Measurements from ENCODE around the gene DDX4.
"Not testable (repeated sequence)": the region's sequence is repeated elsewhere in the genome, so short reads cannot be mapped to it uniquely, and the experiment has no call there.

Gene DDX4

DNA sequence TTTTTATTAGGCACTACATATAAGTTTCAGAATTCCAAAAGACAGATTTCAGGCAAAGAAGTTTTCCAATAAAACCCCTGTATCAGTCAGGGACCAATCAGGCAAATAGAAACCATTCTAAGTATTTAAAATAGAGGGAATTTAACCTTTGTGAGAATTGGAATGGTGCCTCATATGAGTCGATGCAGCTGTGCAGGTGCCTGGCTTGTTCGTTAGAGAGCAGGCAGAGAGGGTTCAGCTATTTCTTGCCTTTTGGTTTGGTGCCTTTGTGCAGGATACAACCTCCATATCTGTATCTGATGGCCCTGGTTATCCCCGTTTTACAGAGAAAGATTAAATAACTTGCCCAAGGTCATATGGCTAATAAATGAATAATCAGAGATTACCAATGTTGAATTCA lies 6.0 kb upstream of the DDX4 start:
- DNase-seq, result no peak

DNA sequence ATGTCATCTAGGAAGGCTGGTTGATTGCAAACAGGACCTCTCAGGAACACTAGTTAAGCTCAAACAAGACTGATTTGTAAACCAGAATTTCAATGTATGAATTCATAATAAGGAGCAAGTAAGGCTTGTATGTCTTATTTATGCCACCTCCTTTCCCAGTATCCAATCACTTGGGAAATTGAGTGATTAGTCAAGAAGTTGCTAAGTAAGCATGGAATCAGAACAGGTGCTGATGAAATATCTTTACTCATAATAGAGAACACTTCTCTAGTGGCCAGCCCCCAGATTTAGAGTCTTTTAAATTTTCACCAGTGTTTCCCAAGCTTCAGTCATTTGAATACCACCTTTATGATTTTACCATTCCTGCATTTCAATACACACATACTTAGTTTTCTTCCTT lies 5.3 kb upstream of the DDX4 start:
- DNase-seq, result no peak

- no peak for DNase-seq
Observed at GRCh38 chr5:55734658-55735057, 3.2 kb upstream of the DDX4 start.

- no peak for DNase-seq
Observed at GRCh38 chr5:55742778-55743177, 4.9 kb downstream of the DDX4 start.

- no peak for DNase-seq
Observed at GRCh38 chr5:55747778-55748318, 10.0 kb downstream of the DDX4 start.

- DNase-seq, result no peak
Observed at GRCh38 chr5:55749387-55749786, 11.5 kb downstream of the DDX4 start.

DNA sequence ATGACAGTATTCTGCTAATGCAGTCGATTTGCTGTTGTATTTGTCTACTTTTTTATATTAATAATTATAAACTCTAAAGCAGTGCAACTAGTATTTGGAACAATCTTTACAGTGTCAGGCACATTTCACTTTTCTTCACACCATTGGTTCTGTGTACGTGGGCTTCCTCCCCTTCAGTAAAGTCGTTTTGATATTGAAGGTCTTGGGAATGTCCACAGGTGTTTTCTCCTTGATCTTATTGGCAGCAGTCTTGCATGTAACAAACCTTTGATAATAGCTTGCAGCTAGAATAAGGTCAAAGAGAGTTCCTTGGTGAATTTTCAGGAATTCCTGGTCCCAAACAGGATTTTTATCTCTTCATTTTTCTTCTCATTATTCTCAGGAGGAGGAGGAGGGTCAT lies 12.2 kb downstream of the DDX4 start:
- no peak for DNase-seq

GRCh38 chr5:55750499-55750898 lies 12.6 kb downstream of the DDX4 start:
- no peak for DNase-seq

GRCh38 chr5:55758231-55758630 lies 20.4 kb downstream of the DDX4 start:
- no peak for DNase-seq

DNA sequence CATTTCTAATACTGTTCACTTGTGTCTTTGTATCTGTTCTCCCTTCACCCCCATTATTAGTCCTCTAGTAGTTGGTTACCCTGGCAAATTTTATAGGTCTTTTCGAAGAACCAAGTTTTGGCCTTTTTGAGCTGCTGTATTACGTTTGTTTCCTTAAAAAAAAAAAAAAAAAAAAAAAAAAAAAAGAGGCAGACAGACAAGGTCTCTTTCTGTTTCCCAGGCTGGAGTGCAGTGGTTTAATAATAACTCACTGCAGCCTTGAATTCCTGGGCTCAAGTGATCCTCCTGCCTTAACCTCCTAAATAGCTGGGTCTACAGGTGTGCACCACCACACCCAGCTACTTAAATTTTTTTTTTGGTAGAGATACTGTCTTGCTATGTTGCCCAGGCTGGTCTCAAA lies 20.9 kb downstream of the DDX4 start:
- no peak for DNase-seq

DNA sequence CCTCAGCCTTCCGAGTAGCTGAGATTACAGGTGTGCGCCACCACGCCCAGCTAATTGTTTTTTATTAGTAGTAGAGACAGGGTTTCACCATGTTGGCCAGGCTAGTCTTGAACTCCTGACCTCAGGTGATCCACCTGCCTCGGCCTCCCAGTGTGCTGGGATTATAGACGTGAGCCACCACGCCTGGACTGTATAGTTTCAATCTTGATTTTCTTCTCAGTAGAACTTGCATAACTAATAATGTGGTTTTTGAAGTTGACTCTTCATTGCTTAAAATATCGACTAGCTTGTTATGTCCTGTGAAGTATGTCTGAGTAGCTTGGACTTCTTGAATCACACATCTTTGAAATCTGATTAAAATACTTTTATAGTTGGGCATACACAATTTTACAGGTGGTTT lies 23.9 kb downstream of the DDX4 start:
- DNase-seq, result not testable (repeated sequence)

DNA sequence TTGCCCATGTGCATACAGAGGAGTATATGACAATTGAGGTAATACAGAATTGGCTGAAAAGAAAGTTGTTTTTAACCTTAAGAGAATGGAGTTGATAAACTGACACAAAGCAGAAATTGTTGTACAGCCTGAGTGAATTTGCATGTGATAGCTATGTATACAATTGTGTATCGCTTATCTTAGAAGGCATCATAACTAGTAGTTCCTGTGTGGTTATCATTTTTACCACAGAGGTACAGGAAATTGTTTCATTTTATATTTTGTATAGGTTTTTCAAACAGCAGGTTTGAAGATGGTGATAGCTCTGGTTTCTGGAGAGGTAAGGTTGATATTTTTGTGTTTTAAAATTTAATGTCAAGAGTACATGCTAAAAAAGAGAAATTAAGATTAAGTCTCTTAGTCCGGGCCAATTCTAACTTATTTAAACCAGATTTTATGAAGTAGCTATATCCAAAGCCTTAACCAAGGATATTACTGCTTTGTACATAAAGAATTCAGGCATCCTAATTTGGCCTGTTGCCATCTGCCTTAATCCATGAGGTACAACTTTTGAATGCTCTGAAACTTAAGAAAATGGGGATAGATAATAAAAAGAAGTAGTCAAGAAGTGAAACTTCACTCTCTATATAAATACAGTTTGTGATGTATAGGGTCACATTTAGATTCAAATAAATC lies 26.0 kb downstream of the DDX4 start:
- peak; percentile 32 for DNase-seq

DNA sequence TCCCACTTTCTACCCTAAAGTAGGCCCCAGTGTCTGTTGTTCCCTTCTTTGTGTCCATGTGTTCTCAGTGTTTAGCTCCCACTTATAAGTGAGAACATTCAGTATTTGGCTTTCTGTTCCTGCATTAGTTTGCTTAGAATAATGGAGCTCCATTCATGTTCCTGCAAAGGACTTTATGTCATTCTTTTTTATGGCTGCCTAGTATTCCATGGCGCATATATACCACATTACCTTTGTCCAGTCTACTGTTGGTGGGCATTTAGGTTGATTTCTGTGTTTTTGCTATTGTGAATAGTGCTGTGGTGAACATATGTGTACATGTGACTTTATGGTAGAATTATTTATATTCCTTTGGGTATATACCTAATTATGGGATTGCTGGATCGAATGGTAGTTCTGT lies 30.4 kb downstream of the DDX4 start:
- no peak for DNase-seq

- DNase-seq, result no peak
Observed at GRCh38 chr5:55771175-55771655, 33.4 kb downstream of the DDX4 start.

DNA sequence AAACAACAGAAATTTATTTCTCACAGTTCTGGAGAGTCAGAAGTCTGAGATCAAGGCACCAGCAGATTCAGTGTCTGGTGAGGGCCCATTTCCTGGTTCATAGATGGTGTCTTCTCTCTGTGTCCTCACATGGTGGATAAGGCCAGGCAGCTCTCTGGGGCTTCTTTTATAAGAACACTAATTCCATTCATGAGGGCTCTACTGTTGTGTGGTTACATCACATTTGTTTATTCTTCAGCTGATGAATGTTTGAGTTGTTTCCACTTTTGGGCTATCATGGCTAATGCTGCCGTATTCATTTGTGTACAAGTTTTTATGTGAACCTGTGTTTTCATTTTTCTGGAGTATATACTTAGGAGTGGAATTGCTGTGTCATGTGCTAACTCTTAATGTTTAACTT lies 35.2 kb downstream of the DDX4 start:
- DNase-seq, result no peak

- DNase-seq, result no peak
Observed at GRCh38 chr5:55777332-55777731, 39.5 kb downstream of the DDX4 start.

DNA sequence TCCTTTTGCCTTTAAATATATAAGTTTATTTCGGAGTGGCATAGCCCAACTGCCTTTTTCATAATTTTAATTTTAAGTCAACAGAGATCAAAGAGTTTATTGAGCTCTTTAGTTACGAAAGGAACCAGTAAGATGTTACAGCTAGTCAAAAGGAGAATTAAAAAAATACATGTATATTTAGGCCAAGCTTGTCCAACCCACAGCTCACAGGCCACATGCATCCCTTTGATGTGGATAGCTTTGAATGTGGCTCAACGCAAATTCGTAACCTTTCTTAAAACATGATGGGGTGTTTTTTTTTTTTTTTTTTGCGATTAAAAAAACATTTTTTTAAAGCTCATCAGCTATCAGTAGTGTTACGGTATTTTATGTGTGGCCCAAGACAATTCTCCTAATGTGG lies 63.1 kb downstream of the DDX4 start:
- no peak for DNase-seq

DNA sequence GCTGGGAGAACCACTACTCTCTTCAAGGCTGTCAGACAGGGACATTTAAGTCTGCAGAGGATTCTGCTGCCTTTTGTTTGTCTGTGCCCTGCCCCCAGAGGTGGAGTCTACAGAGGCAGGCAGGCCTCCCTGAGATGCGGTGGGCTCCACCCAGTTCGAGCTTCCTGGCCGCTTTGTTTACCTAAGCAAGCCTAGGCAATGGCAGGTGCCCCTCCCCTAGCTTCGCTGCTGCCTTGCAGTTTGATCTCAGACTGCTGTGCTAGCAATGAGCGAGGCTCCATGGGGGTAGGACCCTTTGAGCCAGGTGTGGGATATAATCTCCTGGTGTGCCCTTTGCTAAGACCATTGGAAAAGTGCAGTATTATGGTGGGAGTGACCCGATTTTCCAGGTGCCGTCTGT lies 71.0 kb downstream of the DDX4 start:
- not testable (repeated sequence) for DNase-seq

DNA sequence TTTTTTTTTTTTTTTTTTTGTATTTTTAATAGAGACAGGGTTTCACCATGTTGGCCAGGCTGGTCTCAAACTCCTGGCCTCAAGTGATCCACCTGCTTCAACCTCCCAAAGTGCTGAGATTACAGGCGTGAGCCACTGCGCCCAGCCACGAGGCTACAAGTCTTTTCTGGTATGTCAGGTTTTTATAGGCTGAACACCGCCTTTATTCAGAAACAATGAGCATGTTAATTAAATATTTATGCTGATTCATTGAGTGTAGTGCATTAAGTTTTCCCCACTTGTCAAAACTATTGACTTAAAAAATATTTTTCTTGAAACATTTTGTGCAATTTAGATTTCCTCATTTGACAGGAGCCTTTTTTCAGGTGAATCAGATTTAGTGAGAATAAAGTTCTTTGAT lies 78.1 kb downstream of the DDX4 start:
- DNase-seq, result not testable (repeated sequence)

DNA sequence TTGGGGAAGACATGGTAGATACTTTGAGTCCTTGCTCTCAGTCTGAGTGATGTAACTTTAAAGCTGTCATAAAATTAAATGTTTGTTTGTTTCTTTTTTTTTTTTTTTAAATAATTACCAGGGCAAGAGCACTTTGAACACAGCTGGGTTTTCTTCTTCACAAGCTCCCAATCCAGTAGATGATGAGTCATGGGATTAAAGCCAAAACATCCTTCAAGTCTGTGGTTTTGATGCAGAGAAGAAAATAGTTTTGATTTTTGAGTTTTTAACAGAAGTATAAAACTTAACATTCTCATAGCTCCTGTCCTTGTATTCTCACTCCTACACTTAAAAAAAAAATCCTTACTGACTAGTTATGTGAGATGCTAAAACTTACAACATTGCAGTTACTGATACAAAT lies 78.5 kb downstream of the DDX4 start:
- DNase-seq, result no peak

DNA sequence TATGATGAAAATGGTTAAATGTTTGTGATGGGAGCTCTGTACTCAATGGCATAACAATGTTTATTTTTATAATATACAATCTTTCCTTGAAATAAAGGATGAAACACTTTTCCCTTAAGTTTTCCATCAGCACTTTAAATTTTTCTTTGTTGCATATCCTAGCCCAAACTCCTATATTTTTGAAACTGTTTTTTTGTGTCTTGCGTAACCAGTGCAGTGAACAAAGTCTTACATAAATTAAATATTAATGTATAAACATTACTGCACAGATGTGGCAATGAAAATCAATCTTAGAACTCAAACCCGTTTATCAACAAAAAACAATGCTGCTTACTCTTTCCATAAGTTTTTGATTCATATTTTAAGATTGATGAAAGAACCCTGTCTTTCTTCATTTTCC lies 79.2 kb downstream of the DDX4 start:
- no peak for DNase-seq

DNA sequence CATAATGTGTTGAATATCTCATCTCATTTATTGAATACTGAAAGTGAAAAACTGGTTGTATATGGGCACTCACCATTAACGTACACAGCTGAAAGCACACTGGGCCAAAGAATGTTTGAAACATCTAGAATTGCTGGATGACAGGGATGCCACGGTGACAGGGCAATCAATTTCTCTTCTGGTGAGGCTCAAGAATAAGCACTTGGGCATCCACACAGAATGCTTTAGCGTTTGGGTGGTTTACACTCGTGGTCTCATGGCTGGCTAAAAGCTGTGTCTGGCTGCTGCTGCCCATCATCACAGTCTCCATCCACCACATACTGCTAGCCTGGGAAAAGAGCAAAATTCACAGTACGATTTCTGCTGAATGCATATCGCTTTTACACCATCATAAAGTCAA lies 82.6 kb downstream of the DDX4 start:
- no peak for DNase-seq

DNA sequence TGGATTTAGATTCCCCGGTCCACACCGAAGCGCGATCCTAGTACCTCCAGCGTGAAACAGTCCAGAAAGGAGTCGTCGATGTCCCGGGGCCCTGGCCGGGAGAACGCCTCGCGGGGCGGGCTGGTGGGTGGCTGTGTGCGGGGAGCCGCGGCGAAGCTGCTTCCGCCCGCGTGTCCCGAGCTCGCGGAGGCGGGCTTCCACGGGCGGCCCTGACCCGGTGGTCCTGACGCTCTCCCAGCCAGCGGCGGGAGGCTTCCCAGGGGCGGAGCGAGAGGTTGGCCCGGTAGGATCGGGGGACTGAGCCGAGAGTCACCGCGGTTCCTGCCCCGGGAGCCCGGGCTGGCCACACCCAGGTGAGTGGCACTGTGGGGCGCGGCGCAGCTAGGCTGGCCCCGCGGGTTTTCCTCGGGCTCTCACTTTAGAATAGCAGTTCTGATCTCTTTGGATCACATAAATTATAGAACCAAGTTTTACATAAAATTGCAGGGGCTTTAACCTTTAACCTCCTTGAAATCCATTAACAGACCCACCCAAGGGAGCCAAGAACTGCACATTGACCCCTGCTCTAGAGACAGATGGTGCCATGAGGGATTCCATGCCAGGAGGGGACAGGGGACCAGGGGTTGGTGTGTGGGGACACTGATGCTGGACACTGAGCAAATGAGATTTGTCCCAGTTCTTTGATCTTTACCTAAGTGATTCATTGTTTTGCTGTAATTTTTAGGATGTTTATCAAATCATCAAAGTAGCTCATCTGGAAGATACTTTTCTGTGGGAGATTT lies 84.1 kb downstream of the DDX4 start:
- DNase-seq, result no peak

DNA sequence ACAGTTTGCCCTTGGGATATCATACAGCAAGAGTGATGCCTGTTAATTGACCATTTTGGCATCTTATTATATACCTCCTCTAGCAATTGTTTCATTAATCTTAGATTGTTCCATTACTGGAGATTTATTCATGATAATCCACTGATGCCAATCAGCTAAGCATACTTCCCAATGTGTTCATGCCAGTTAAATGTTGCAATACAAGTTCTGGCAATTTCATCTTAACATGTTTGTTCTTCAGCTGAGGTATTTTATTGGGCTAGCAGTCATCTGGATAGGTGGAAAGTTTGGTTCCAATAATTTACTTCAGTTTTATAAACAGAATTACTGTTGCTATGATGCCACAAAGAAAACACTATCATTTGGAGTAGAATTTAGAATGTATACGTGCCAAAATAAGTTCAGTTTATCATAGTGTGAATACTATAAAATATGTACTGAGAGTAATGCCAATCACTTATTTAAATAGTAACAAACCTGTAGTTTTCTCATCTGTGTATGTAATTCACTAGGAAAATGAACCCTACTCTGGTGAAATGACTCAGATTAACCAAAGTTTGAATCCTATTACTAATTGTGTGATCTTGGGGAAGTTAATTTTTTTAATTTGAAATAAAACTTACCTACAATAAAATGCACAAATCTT lies 85.4 kb downstream of the DDX4 start:
- no peak for DNase-seq

Measured in CD4-positive, alpha-beta T cell treated with Interleukin-4 for 4 hours (primary cell).